HEK293T (cell line): ENCODE data around the gene NECAB3.
"Not testable (repeated sequence)": the region's sequence is repeated elsewhere in the genome, so short reads cannot be mapped to it uniquely, and the experiment has no call there.

Source experiments
- FOXM1 ChIP-seq: fragments of 450-650 bp; IDR thresholded peaks from 2 replicates; pipeline ENCODE4 v1.6.1; 2017; ENCODE audit warnings: mild to moderate bottlenecking, borderline replicate concordance
- TARDBP ChIP-seq: fragments of 450-650 bp; IDR thresholded peaks from 2 replicates; pipeline ENCODE4 v1.6.1; 2016

- not testable (repeated sequence) for TF ChIP-seq TARDBP, FOXM1
These were observed 42.3 kb downstream of the NECAB3 start for GRCh38 chr20:33631910-33632309.
